Measurements from ENCODE around the gene CIZ1. TPM values are rescaled to one million over a fixed set of nuclear protein-coding genes. Genes with fewer than 3 reads are reported as not detected.
"Not testable (repeated sequence)": the region's sequence is repeated elsewhere in the genome, so short reads cannot be mapped to it uniquely, and the experiment has no call there.

The CIZ1 gene
- total RNA-seq, 1 experiment from 2014 or later, result 93.7 TPM

GRCh38 chr9:128231638-128232527 is 40.5 kb upstream of the CIZ1 start:
- intact Hi-C loops (cut with micrococcal nuclease; ENCODE audit: unreplicated experiment), result no loop called here
- CTCF ChIA-PET, result no interaction called here
- no peaks in the 10 kb centered on the region for H3K9me3 Mint-ChIP-seq (ENCODE audit: low read depth, unreplicated experiment)
- no peaks in the 10 kb centered on the region for H3K27me3 Mint-ChIP-seq (ENCODE audit: unreplicated experiment)
- no peak for TF ChIP-seq CTCF (IDR thresholded peaks at IDR 0.05; ENCODE audit: unreplicated experiment)
- H3K4me3 Mint-ChIP-seq (ENCODE audit: low read depth, unreplicated experiment), result no peak overlapping the region
- H3K27ac Mint-ChIP-seq (ENCODE audit: unreplicated experiment), result no peak overlapping the region
- peaks cover 7% of the 10 kb centered on the region for H3K36me3 Mint-ChIP-seq (ENCODE audit: insufficient read depth, unreplicated experiment)
- BruUV-seq (replicated peaks), result no TSS peak
- H3K4me1 Mint-ChIP-seq (ENCODE audit: low read depth, unreplicated experiment), result no peaks in the 10 kb centered on the region
- no peak for DNase-seq

GRCh38 chr9:128230897-128231296 is 39.5 kb upstream of the CIZ1 start:
- DNase-seq; H3K9me3 Mint-ChIP-seq (ENCODE audit: low read depth, unreplicated experiment); H3K27ac Mint-ChIP-seq (ENCODE audit: unreplicated experiment); H3K36me3 Mint-ChIP-seq (ENCODE audit: insufficient read depth, unreplicated experiment); H3K4me1 Mint-ChIP-seq (ENCODE audit: low read depth, unreplicated experiment); BruUV-seq (replicated peaks); CTCF ChIA-PET; H3K27me3 Mint-ChIP-seq (ENCODE audit: unreplicated experiment); intact Hi-C loops (cut with micrococcal nuclease; ENCODE audit: unreplicated experiment); H3K4me3 Mint-ChIP-seq (ENCODE audit: low read depth, unreplicated experiment): not testable (repeated sequence)

- TF ChIP-seq CTCF (IDR thresholded peaks at IDR 0.05; ENCODE audit: unreplicated experiment), result no peak
- CTCF ChIA-PET, result no interaction called here
- BruUV-seq (replicated peaks), result no TSS peak
- no peak for DNase-seq
- Mint-ChIP-seq H3K27me3 (ENCODE audit: unreplicated experiment) (no peaks in the 10 kb centered on the region), H3K36me3 (ENCODE audit: insufficient read depth, unreplicated experiment) (peaks cover 4% of the 10 kb centered on the region), H3K4me1 (ENCODE audit: low read depth, unreplicated experiment) (no peaks in the 10 kb centered on the region), H3K9me3 (ENCODE audit: low read depth, unreplicated experiment) (no peaks in the 10 kb centered on the region), H3K4me3 (ENCODE audit: low read depth, unreplicated experiment) (no peak overlapping the region), H3K27ac (ENCODE audit: unreplicated experiment) (no peak overlapping the region)
- intact Hi-C loops (cut with micrococcal nuclease; ENCODE audit: unreplicated experiment), result no loop called here
These were observed 35.0 kb upstream of the CIZ1 start for GRCh38 chr9:128226412-128226801.

GRCh38 chr9:128225770-128226411 is 34.5 kb upstream of the CIZ1 start:
- no peaks in the 10 kb centered on the region for H3K27me3 Mint-ChIP-seq (ENCODE audit: unreplicated experiment)
- CTCF ChIA-PET, result no interaction called here
- no peaks in the 10 kb centered on the region for H3K4me1 Mint-ChIP-seq (ENCODE audit: low read depth, unreplicated experiment)
- TF ChIP-seq CTCF (IDR thresholded peaks at IDR 0.05; ENCODE audit: unreplicated experiment), result no peak
- no peaks in the 10 kb centered on the region for H3K9me3 Mint-ChIP-seq (ENCODE audit: low read depth, unreplicated experiment)
- H3K27ac Mint-ChIP-seq (ENCODE audit: unreplicated experiment), result no peak overlapping the region
- H3K36me3 Mint-ChIP-seq (ENCODE audit: insufficient read depth, unreplicated experiment), result peaks cover 4% of the 10 kb centered on the region
- no peak overlapping the region for H3K4me3 Mint-ChIP-seq (ENCODE audit: low read depth, unreplicated experiment)
- intact Hi-C loops (cut with micrococcal nuclease; ENCODE audit: unreplicated experiment), result no loop called here
- no TSS peak for BruUV-seq (replicated peaks)
- DNase-seq, result no peak

- no peak overlapping the region for H3K4me3 Mint-ChIP-seq (ENCODE audit: low read depth, unreplicated experiment)
- H3K9me3 Mint-ChIP-seq (ENCODE audit: low read depth, unreplicated experiment), result no peaks in the 10 kb centered on the region
- no TSS peak for BruUV-seq (replicated peaks)
- no peaks in the 10 kb centered on the region for H3K27me3 Mint-ChIP-seq (ENCODE audit: unreplicated experiment)
- no peaks in the 10 kb centered on the region for H3K4me1 Mint-ChIP-seq (ENCODE audit: low read depth, unreplicated experiment)
- CTCF ChIA-PET, result no interaction called here
- peaks cover 4% of the 10 kb centered on the region for H3K36me3 Mint-ChIP-seq (ENCODE audit: insufficient read depth, unreplicated experiment)
- intact Hi-C loops (cut with micrococcal nuclease; ENCODE audit: unreplicated experiment), result no loop called here
- no peak for TF ChIP-seq CTCF (IDR thresholded peaks at IDR 0.05; ENCODE audit: unreplicated experiment)
- no peak for DNase-seq
- H3K27ac Mint-ChIP-seq (ENCODE audit: unreplicated experiment), result no peak overlapping the region
These were observed 33.5 kb upstream of the CIZ1 start for GRCh38 chr9:128224877-128225276.

Data from Calu3 (cell line).